EL (cell line): ENCODE data around the gene STK24.

Experiments used
- DNase-seq: peaks from one replicate; pipeline ENCODE4 v3.0.0-alpha.2; 2016

The STK24 gene

DNA sequence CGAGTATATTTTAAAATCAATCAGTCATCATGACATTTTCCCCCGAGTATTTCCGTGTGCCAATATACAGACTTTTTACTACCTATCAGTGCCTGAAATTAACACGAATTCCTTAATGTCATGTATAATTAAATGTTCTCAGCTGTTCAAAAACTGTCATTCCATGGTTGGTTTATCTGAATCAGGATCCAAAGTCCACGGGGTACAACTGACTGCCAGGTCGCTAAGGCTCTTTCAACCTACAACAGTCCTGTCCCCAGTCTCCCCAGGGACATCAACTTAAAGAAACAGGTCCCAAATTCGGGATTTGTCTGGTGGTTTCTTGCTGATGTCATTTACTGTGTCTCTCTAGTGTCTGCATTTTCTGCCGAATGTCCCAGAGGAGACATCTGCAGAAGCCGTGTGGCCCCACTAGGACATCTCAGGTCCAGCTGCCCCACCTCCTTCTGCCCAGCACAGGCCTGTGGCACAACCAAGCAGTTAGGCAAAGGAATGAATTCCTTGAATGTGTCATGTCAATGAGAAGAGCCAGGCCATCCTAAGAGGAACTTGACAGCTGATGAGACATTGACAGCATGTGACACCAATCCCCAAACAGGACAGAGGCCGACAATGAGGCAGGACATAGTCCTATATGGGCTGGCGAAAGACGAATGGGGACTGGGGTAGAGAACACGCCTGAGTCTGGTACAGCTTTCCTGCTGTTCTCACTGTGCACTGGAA, 109.5 kb downstream of the STK24 start:
- DNase-seq = no peak

DNA sequence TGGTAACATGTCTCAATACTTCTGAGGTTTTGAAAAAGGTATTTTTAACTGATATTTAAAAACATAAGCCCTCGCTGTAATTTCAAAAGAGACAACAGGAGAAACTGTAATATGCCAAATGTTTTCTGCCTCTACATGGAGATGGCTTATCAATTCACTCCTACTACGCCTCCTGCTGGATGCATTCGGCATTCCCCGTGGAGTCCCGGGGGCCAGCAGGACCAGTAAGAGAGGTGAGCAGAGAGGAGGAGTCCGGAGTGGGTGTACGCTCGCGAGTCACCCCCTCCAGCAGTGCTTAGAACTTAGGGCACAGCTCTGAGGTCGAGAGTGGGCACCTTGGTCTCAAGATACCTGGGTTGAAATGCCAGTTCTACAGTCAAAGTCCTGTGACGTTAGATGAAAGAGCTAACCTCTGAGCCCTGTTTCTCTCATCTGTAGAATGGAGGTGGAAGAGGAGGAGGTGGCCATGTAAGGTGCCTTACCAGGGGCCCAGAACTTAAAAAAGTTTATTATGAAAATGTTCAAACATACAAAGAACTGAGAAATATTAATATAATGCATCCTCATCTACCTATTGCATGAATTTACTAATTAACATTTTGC, 110.2 kb downstream of the STK24 start:
- peak; percentile 69 for DNase-seq

DNA sequence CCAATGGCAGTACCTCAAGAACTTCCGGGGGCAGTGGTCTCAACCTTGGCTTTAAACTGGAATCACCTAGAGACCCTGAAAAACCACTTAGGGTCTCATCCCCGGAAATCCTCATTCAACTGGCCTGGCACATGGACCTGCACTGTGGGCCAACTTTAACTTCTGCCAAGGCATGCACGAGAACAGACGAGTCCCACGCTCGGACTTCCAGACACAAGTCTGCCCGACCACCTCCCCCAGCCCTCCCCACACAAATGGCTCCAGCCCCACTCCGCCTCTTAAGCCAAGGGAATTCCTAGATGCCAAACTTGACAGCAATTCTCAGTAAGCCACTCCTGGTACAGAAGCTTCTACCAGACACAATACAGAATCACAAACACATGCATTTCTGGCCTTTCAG, 114.0 kb downstream of the STK24 start:
- no peak for DNase-seq

DNA sequence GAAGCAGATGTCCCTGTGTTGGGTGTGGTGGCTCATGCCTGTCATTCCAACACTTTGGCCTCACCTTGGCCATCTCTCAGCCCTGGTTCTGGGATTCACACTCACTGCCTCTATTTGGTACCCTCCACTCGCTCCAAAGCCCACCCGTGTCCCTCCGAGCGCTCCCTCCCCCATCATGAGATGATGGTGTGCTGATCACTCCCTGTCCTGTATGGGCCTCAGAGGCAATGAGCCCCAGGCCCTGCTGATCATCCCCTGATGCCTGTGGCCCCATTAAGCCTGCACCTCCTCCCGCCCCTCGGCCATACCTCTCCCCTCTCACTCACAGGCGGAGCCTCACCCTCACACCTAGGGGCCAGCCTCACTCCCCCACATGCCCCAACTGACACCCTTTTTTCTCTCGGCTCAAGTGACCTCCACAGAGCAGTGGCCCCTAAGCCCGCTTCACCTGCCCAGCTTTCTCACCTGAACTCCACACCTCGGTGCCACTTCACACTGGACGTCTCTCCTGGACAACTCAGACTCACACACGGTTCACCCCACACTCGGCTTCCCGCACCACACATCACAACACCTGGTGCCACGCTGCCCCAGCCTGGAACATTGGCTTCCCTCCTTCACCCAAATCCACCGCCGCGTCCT, 114.5 kb downstream of the STK24 start:
- no peak for DNase-seq

DNA sequence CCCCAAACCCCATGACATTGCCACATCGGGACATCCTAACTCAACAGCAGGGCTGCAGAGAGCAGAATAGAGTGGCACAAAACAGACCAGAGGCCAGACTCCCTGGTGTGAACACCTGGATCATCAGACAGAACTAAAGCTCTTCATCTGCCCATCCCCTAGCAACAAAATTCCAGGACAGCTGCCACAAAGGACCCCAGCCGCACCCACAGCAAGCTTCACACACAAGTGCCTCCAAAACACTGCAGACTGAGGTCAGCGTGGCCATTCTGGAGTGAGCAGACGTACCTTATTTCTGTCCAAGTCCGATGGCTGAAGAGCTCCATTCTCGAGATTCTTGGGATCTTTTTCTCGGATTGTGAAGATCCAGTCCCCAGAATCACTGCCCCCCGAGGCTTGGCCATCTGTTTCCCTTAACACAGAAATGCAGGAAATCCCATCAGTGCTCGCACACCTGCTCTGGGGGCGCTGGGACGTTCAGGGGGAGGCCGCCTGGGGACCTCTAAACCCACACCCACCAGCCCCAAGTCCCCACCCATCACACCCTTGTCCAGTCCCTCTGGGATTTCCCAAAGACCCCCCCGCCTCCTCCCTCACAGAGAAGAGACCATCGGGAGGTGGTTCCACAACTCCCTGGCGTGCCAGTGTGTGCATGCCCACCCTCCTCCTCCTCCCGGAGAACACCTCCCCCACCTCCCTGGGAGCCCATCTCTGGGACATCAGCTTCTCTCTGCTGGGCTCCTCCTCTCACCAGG, 115.2 kb downstream of the STK24 start:
- DNase-seq = no peak

DNA sequence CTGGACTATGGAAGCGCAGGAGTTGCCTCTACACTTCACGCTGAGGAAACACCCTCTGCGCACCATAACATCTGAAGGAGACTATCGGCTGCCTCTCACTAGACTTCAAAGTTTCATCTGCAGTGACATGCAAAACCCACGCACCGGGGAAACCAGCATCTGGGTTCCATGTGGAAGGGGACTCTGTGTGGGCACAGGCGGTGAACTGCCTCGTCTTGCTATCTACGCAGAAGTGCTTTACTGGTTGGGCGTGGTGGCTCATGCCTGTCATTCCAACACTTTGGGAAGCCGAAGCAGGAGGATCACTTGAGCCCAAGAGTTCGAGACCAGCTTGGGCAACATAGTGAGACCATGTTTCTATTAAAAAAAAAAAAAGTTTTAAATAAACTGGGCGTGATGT, 116.4 kb downstream of the STK24 start:
- DNase-seq = no peak

DNA sequence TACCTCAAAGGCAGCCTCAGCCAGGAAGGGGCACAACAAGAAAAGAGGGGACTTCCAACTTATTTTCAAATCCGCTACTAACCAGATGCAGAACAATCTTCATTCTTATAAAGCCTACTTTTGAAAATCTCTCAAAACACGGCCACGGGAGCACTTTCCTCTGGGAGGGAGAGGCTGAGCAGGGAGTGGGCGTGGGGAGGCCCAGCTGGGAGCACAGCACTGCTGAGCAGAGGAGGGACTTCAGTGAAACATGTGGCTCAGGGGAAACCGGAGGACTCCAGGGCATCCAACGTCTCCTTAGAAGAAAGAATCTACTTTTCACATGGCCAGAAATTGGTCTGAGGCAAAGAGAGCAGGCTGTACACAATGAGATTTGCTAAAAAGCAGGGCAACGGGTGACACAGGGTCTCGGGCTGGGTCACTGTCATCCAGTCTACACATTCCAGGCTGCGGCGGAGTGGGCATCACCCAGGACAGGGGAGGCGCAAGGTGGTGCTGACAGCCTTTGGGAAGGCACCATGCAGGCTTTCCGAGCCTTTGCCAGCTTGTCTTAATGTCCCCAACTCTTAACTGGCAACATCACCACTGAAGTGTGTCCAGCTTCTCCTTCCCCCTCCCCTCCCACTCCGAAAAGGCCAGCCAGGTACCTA, 117.1 kb downstream of the STK24 start:
- DNase-seq = no peak

DNA sequence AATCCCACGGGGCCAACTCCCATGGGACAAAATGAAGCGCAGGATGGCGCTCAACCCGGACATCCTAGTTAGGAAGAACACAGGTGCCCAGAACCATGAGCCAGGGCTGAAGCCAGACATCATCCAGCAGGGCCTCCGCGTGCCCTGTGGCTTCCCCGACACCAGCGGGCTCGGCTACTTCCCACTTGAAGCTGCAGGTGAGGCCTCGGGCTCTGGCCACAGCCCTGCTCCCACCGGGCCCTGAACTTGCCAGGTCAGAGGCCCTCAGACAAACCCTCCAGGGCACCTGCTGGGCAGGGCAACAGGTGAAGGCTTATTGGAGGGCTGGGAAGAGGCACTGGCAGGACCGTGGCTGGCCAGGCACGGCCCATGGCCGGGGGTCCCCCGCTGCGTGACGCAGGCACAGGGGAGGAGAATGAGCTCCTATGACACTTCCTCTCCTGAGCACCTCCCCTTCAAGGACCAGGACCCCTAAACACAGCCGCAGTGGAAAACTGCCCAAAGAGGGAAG, 117.7 kb downstream of the STK24 start:
- DNase-seq = no peak

DNA sequence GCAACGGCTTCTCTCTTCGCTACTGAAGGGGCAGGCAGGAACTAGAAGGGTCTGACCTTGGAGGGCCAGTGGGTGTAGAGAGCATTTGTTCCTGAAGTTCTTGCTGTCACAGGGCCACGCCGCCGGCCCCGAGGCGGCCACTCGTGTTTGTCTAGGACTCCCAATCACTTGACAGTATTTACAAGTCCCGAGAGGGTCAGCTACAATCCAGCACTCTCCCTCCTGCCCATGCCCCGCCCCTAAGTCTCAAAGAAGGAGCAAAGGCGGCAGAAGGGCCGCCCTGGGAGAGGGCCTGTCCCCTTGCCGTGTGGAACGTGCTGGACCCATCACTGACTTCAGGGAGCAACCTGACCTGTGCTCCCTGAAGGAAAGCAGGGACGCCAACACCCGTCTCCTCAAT, 118.5 kb downstream of the STK24 start:
- DNase-seq = no peak

DNA sequence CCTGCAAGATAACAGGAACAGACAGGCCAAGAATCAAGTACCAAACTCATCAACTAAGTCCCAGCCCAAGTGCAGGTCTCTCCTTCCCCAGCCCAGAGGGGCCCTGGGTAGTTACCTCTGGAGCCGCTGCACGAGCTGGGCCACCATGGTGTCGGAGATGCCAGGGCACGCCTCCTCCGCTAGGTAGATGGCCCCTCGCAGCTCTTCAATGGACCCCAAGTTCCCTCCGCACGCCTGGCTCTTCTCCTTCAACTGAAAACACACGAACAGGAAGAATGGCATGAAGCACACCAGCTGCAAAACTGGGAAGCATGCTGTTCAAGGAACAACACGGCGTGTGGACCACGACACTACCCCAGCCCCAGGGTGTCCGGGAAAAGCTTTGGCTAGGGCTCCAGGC, 119.9 kb downstream of the STK24 start:
- no peak for DNase-seq

DNA sequence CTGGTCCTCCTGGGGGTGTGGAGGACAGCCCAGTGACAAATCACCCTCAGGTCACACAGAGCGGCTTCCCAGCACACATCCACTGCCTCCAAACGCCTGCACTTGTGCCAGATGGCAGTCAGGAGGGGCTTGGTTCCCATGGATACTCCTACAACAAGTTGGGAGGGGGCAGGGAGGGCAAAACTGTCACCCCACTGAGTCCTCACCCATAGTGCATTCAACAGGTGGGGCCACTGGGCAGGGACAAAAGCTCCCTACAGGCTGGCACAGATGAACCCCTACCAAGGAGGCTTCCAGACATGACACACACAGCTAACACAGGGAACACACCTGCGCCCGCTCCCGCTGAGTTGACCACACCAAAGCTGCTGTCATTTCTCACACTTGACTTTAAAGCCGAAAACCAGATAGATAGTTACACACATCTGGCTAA, 120.5 kb downstream of the STK24 start:
- no peak for DNase-seq

DNA sequence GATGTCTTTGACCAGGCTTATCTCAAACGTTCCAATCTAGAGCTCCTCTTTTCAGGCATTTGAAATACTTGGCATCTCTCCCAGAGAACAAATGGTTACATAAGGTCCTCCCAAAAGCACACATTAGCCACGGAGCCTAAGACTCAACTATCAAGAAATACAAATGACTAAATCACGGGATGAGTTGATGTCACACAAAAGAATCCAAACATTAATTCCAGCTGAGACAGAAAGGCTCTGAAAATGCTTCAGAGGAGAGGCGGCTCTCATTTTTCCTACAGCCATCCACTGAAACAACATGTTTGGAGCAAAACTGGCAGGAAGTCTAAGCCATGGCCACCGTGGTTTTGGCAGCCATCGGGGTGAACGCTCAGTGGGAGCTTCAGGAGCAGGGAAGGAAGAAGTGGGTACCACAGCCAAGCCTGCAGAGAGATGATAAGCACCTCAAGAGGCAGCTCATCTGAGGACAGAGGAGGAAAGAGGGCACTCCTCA, 122.5 kb downstream of the STK24 start:
- peak; percentile 93 for DNase-seq

DNA sequence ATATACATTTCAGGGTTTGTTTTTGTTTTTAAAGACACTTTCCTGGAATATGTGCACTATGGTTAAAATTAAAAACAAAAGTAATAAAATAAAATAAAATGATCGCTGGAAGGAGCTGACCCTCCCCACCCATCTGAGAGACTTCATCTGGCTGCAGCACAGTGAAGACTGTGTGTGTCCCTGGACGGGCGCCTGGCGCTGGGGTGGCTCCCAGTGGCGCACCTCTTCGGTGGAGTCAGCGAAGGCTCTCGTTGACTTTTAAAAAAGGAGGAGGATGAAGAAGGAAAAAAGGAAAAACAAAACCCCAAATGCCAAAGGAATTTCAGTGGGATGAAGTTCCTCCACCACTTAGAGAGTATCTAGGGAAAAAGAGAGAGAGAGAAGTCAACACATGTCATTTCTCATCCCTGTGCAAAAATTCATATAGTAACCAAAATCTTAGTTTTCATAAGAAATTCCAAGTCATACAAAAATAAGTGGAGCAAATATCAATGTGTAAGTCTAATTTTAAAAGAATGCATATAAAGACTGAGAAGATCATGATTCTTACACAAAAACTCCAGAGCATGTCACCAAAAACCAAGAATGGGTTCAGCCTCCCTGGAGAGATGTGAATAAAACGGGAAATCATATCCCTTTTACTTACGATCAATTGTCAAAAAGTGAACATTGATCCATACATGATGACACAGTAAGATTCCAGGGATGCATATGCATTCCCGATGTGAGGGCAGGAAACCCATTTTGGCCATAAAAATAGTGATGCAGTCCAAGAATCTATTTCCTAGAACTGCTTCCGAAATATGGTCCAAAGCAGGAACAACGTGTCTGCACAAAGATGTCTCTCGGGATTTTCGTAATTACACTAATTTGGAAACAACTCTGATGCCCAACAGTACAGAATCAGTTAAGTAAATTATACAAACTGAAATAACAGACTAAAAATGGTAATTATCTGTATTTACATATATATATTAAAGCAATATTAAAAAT, 123.8 kb downstream of the STK24 start:
- peak; percentile 44 for DNase-seq

DNA sequence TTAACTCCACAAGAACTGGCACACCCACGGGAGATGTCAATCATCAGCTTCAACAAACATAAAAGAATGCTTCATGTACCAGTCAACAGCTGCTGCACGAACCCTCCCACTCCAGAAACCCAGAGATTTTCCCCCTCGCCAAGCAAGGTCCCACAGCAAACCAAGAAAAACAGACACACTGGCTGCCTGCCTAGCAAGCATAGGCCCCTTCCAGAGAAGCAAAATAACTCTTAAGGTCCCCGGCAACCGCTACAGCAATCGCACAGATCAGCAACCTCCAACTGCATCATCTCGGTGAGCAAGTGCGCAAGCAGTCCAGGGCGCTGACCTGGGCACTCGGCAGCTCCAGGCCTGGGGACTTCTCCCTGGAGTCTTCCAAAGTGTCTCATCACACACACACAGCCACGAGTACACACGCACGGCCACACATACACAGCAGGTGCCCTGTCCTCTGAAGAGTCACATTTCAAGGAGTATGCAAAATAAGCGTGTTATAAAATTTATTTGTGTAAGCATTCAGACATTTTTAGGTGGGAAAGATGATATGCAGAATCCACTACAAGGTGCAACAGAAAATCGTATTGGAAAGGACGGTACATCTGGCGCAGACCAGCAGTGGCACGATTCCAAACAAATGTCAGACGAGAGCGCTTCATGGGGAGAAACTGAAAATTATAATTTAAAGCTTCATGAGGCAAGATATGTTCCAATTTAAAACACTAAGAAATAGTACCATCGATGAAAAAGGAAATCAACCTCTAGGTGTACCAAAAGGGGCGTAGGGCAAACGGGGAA, 125.0 kb downstream of the STK24 start:
- no peak for DNase-seq

DNA sequence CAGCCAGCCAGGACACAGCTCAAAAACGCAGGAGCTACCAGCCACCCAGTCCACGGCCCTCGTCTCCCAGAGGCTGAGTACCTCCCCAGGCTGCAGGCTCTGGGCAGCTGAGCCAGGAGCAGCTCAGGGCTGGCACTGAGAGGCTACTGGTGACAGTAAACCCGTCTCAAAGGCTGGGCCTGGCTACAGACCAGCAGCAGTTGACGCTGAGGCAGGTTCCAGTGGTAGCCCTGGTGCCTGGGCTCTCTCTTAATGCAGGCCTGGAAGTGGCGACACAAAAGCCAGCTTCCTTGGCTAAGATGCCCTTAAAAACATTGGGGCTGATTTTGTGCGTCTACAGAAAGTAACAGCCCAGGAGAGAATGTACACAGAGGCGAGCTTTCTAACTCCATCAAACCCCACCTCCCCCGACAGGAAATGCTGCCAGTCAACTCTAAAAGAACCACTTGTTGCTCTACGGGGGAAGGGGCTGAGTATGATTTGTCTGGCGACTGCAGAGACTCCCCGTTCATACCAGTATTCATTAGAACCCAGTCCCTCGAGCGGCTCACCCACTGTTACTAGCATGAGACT, 126.3 kb downstream of the STK24 start:
- no peak for DNase-seq

DNA sequence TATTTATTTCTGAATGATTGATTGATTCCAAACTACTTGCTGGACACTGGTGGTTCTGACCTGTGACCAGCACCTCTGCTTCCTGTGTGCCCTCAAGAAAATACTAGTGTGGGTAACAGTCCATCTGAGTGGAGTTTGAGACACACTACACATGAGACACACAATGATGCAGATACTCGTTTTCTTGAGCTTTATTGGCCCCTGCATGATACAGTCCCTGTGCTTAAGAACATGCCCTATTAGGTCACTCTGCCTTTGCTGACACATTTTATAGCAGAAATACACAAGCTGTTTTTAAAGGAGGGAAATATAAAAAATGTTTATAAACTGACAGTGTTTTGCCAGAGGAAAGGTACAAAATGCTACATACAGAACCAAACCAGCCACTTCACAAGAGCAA, 126.9 kb downstream of the STK24 start:
- DNase-seq = no peak

DNA sequence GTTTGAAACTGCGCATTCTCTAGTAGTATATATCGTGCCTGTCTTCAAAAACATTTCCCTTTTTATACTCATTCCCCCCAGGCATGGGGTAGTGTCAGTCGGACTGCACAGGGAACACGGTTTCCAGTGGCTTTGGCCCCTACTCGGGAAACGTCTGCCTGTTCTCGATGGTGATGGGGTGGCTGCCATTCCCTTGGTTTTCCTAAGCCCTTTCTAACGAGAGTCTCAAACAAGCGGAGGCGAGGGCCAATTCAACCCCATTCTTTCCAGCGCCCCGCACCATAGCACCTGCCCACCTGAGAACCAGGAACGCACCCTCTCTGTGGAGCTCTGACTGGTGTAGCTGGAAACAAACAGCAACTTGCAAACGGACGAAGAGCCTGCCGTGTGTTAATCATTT, 127.6 kb downstream of the STK24 start:
- DNase-seq = no peak

DNA sequence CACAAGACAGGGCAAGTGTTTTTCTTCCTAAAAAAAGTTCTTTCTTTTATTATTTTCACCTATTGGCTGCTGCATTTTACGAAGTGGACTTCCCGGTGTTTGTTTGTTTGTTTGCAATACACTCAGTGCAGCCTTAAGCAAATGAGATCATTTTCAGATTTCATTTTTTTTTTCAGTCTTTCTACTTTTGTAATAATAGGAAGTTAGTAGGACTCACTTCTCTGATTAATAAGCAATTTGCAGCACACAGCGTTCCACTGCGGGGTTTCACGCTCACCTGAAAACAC, 128.3 kb downstream of the STK24 start:
- DNase-seq = no peak

DNA sequence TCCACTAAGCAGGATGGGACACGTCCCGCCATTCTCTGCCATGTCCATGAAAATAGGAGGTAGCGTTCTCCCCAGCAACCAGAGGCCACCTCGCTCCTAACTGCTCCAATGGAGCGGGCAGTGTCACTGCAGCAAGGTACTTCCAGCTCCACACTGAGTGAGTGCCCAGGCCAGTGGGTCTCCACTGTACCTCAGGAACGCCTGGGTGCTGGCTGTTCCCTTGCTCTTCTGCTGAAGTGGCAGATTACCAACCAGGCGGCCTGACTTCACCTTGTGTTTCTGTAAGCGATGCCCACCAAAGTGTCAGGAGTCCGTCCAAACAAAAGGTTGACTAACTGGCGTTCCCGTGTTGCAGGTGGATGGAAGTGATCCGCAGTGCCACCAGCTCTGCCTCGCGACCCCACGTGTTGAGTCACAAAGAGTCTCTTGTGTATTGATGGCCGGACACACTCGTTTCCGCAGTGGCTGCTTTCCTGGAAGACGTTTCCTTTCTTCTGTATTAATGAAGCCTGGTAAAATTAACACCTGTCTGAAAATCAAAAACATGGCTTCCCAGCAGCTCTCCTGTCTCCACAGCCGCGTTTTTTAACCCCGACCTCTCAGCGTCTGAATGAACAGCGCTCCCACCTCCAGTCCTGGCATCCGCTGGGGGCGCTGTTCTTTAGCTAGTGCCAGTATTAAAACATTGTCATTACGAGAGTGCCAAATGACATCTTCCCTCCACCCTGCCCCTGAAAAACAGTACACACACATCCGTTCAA, 128.8 kb downstream of the STK24 start:
- DNase-seq = no peak

DNA sequence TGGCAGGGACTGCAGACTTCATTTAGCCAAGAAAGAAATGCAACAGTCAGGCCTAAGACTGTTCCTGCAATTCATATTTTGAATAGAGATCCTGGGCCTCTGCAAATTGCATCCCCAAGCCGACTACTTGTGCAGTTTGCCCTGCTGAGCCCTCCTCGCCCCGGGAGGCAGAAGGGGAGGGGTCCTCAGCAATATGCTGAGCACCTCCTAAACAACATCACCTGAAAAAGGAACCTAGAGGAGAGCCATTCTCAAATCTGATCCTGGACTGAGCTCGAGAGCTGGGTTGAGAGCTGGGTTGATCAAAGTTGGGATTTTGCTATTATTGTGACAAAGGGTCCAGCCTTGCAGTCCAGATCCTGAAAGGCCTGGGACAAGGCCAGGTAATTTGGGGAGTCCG, 129.8 kb downstream of the STK24 start:
- DNase-seq = no peak
